KMS-11 (cell line): ENCODE measurements around the gene KBTBD4.
A peak's percentile ranks its signal among the peaks of the same experiment; 100 is the strongest.

ENCODE experiments used
- H2AFZ ChIP-seq: fragments of 200-600 bp; sonication (generic); 2 replicates; pipeline ENCODE4 v1.6.1; 2016; ENCODE audit warnings: antibody characterized with exemption, mixed run types, low read depth
- H3K27ac ChIP-seq: fragments of 200-600 bp; sonication (generic); 2 replicates; pipeline ENCODE4 v1.6.1; 2016; ENCODE audit warnings: mild to moderate bottlenecking, mixed run types
- H3K27me3 ChIP-seq: fragments of 200-600 bp; sonication (generic); 2 replicates; pipeline ENCODE4 v1.6.1; 2017; ENCODE audit warnings: mild to moderate bottlenecking, low read depth, mixed run types, moderate library complexity; ENCODE audit not compliant: insufficient read depth
- H3K36me3 ChIP-seq: fragments of 200-600 bp; sonication (generic); 2 replicates; pipeline ENCODE4 v1.6.1; 2017; ENCODE audit warnings: mild to moderate bottlenecking, mixed run types; ENCODE audit not compliant: insufficient read depth
- H3K4me1 ChIP-seq: fragments of 200-600 bp; sonication (generic); 2 replicates; pipeline ENCODE4 v1.6.1; 2016; ENCODE audit warnings: mild to moderate bottlenecking, low read depth, mixed run types; ENCODE audit not compliant: poor library complexity, severe bottlenecking
- H3K4me2 ChIP-seq: fragments of 200-600 bp; sonication (generic); 2 replicates; pipeline ENCODE4 v1.7.0; 2016; ENCODE audit warnings: mild to moderate bottlenecking, mixed run types
- H3K4me3 ChIP-seq: fragments of 200-600 bp; sonication (generic); IDR thresholded peaks from 2 replicates; pipeline ENCODE4 v1.6.1; 2017; ENCODE audit warnings: low read depth, low read length, mixed read lengths; ENCODE audit not compliant: insufficient read depth
- H3K79me2 ChIP-seq: fragments of 200-600 bp; sonication (generic); 2 replicates; pipeline ENCODE4 v1.6.1; 2016; ENCODE audit warnings: low read depth, mixed run types; ENCODE audit not compliant: insufficient read depth
- H3K9ac ChIP-seq: fragments of 200-600 bp; sonication (generic); 2 replicates; pipeline ENCODE4 v1.6.1; 2016; ENCODE audit warnings: mild to moderate bottlenecking, mixed run types
- H4K20me1 ChIP-seq: fragments of 200-600 bp; sonication (generic); 2 replicates; pipeline ENCODE4 v1.6.1; 2016; ENCODE audit warnings: mild to moderate bottlenecking, mixed run types; ENCODE audit not compliant: insufficient read depth
- TF ChIP-seq, protein P1 (sequence below): fragments of 200-600 bp; sonication (generic); conservative IDR thresholded peaks from 2 replicates; pipeline ENCODE4 v1.6.1; 2017; ENCODE audit warnings: low read depth, mild to moderate bottlenecking, antibody characterized with exemption, low read length, moderate library complexity, mixed read lengths

KBTBD4 gene

GRCh38 chr11:47617417-47617809 is 38.6 kb upstream of the KBTBD4 start:
- Histone ChIP-seq H3K9ac (no peak overlapping the region), H3K4me2 (peak overlapping the region; percentile 52), H3K27ac (no peak overlapping the region)

GRCh38 chr11:47616726-47617416 is 38.1 kb upstream of the KBTBD4 start:
- no peaks in the 10 kb centered on the region for H4K20me1 ChIP-seq
- no peak overlapping the region for H3K9ac ChIP-seq
- no peaks in the 10 kb centered on the region for H3K36me3 ChIP-seq
- no peak overlapping the region for H2AFZ ChIP-seq
- H3K27me3 ChIP-seq: no peaks in the 10 kb centered on the region
- TF ChIP-seq, protein P1, sequence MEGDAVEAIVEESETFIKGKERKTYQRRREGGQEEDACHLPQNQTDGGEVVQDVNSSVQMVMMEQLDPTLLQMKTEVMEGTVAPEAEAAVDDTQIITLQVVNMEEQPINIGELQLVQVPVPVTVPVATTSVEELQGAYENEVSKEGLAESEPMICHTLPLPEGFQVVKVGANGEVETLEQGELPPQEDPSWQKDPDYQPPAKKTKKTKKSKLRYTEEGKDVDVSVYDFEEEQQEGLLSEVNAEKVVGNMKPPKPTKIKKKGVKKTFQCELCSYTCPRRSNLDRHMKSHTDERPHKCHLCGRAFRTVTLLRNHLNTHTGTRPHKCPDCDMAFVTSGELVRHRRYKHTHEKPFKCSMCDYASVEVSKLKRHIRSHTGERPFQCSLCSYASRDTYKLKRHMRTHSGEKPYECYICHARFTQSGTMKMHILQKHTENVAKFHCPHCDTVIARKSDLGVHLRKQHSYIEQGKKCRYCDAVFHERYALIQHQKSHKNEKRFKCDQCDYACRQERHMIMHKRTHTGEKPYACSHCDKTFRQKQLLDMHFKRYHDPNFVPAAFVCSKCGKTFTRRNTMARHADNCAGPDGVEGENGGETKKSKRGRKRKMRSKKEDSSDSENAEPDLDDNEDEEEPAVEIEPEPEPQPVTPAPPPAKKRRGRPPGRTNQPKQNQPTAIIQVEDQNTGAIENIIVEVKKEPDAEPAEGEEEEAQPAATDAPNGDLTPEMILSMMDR: peak; percentile 69
- no peak overlapping the region for H3K4me3 ChIP-seq
- no peak overlapping the region for H3K27ac ChIP-seq
- H3K4me1 ChIP-seq: peaks cover 36% of the 10 kb centered on the region
- H3K79me2 ChIP-seq: no peaks in the 10 kb centered on the region
- peak overlapping the region; percentile 52; the same call in 1 of the 2 replicates for H3K4me2 ChIP-seq

More at GRCh38 chr11:47617417-47617809, 38.6 kb upstream of the KBTBD4 start:
- H3K79me2 ChIP-seq: no peaks in the 10 kb centered on the region
- no peak overlapping the region for H2AFZ ChIP-seq
- H3K27me3 ChIP-seq: no peaks in the 10 kb centered on the region
- H3K4me1 ChIP-seq: peaks cover 36% of the 10 kb centered on the region
- H4K20me1 ChIP-seq: no peaks in the 10 kb centered on the region
- no peak overlapping the region for H3K4me3 ChIP-seq
- TF ChIP-seq, protein P1: 0 out of 2 replicates have a peak, but pooled peaks have one; percentile 11
- H3K36me3 ChIP-seq: no peaks in the 10 kb centered on the region

DNA sequence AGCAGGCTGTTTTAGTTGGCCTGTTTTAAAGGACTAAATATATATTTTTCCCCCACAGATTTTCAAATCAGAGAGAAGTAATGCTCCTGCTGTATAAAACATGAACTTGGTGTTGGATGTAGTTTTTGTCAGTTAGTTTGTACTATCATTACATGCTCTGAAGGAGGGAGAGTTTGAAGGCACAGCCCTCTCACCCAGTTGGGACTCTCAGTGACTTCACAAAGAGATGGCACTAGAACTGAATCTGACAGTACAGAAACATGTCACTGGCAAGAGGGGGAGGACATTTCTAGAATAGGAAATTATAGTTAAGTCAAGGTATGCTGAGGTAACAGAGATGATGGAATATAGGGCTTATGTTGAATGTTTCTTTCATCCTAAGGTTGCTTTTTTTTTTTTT is 36.5 kb upstream of the KBTBD4 start:
- H3K4me3 ChIP-seq: no peak overlapping the region
- H4K20me1 ChIP-seq: no peaks in the 10 kb centered on the region
- H3K36me3 ChIP-seq: no peaks in the 10 kb centered on the region
- H3K9ac ChIP-seq: no peak overlapping the region
- peaks cover 36% of the 10 kb centered on the region for H3K4me1 ChIP-seq
- no peak overlapping the region for H2AFZ ChIP-seq
- no peak overlapping the region for H3K27ac ChIP-seq
- no peaks in the 10 kb centered on the region for H3K27me3 ChIP-seq
- TF ChIP-seq, protein P1: no peak
- no peak overlapping the region for H3K4me2 ChIP-seq
- H3K79me2 ChIP-seq: no peaks in the 10 kb centered on the region

DNA sequence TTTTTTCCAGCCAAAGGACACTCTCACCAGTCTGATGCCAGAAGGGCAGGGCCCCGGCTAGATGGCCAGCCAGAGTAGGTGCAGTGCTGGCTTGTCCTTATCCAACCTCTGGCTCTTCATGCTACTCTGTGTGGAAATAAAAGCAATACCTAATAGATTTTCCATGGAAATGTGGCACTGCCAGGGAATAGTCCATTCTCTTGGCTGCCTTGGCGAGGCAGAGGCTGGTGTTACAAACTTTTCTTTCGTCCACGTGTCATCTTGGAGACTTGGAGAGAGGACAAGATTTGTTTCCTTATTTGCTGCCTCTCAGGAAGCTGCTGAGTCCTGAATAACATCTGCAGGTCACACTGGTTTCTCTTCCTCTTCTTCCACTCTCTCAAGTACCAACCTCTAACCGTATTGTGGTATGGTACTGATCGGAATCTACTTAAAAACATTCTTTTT is 32.6 kb upstream of the KBTBD4 start:
- H3K27ac ChIP-seq: no peak overlapping the region
- TF ChIP-seq, protein P1: no peak
- no peaks in the 10 kb centered on the region for H4K20me1 ChIP-seq
- H3K4me1 ChIP-seq: peaks cover 5% of the 10 kb centered on the region
- H3K36me3 ChIP-seq: no peaks in the 10 kb centered on the region
- H3K27me3 ChIP-seq: no peaks in the 10 kb centered on the region
- no peak overlapping the region for H3K9ac ChIP-seq
- H3K4me2 ChIP-seq: no peak overlapping the region
- H3K79me2 ChIP-seq: no peaks in the 10 kb centered on the region
- no peak overlapping the region for H2AFZ ChIP-seq
- no peak overlapping the region for H3K4me3 ChIP-seq
